HEK293 (cell line): ENCODE measurements around the gene POGLUT2.
A peak's percentile ranks its signal among the peaks of the same experiment; 100 is the strongest.

Source experiments
- FEZF1 ChIP-seq: fragments of 450-650 bp; formaldehyde crosslinking; IDR thresholded peaks from 2 replicates; pipeline ENCODE4 v1.5.1; 2016; ENCODE audit warnings: missing biosample characterization, missing genetic modification characterization
- HOXD13 ChIP-seq: sonication (generic); formaldehyde crosslinking; IDR thresholded peaks from 2 replicates; pipeline ENCODE4 v1.8.0; 2022; ENCODE audit warnings: missing genetic modification reagents, borderline replicate concordance
- KLF10 ChIP-seq: fragments of 450-650 bp; IDR thresholded peaks from 2 replicates; pipeline ENCODE4 v1.5.1; 2018; ENCODE audit warnings: missing biosample characterization, mild to moderate bottlenecking, missing genetic modification characterization
- KLF17 ChIP-seq: fragments of 450-650 bp; formaldehyde crosslinking; IDR thresholded peaks from 2 replicates; pipeline ENCODE4 v1.5.1; 2016; ENCODE audit warnings: missing biosample characterization, missing genetic modification characterization
- KLF8 ChIP-seq: fragments of 450-650 bp; formaldehyde crosslinking; IDR thresholded peaks from 2 replicates; pipeline ENCODE4 v1.5.1; 2016; ENCODE audit warnings: missing biosample characterization, missing genetic modification characterization
- PRDM1 ChIP-seq: fragments of 450-650 bp; formaldehyde crosslinking; IDR thresholded peaks from 2 replicates; pipeline ENCODE4; 2016; ENCODE audit warnings: missing biosample characterization, missing genetic modification characterization
- SP3 ChIP-seq: fragments of 450-650 bp; formaldehyde crosslinking; IDR thresholded peaks from 2 replicates; pipeline ENCODE4 v1.5.1; 2016; ENCODE audit warnings: missing biosample characterization, missing genetic modification characterization
- ZBTB11 ChIP-seq: fragments of 450-650 bp; formaldehyde crosslinking; conservative IDR thresholded peaks from 2 replicates; pipeline ENCODE4 v1.5.1; 2016; ENCODE audit warnings: low read depth, missing biosample characterization, missing genetic modification characterization
- ZBTB48 ChIP-seq: fragments of 450-650 bp; formaldehyde crosslinking; IDR thresholded peaks from 2 replicates; pipeline ENCODE4 v1.5.1; 2016; ENCODE audit warnings: missing biosample characterization, missing genetic modification characterization
- ZBTB8A ChIP-seq: fragments of 450-650 bp; formaldehyde crosslinking; IDR thresholded peaks from 2 replicates; pipeline ENCODE4 v1.5.1; 2016; ENCODE audit warnings: missing biosample characterization, missing genetic modification characterization
- ZFP3 ChIP-seq: fragments of 450-650 bp; formaldehyde crosslinking; IDR thresholded peaks from 2 replicates; pipeline ENCODE4 v1.5.1; 2016; ENCODE audit warnings: low read depth, missing biosample characterization, missing genetic modification characterization
- ZNF114 ChIP-seq: fragments of 450-650 bp; formaldehyde crosslinking; IDR thresholded peaks from 2 replicates; pipeline ENCODE4 v1.5.0; 2017; ENCODE audit warnings: missing biosample characterization, missing genetic modification characterization
- ZNF2 ChIP-seq: fragments of 450-650 bp; formaldehyde crosslinking; IDR thresholded peaks from 2 replicates; pipeline ENCODE4 v1.5.1; 2016; ENCODE audit warnings: missing biosample characterization, missing genetic modification characterization
- ZNF223 ChIP-seq: fragments of 450-650 bp; formaldehyde crosslinking; IDR thresholded peaks from 2 replicates; pipeline ENCODE4 v1.5.1; 2016; ENCODE audit warnings: missing biosample characterization, missing genetic modification characterization
- ZNF239 ChIP-seq: fragments of 450-650 bp; formaldehyde crosslinking; IDR thresholded peaks from 2 replicates; pipeline ENCODE4 v1.5.1; 2016; ENCODE audit warnings: missing biosample characterization, missing genetic modification characterization
- ZNF266 ChIP-seq: fragments of 450-650 bp; formaldehyde crosslinking; IDR thresholded peaks from 2 replicates; pipeline ENCODE4 v1.5.1; 2016; ENCODE audit warnings: missing biosample characterization, missing genetic modification characterization, low read depth
- ZNF341 ChIP-seq: fragments of 450-650 bp; formaldehyde crosslinking; IDR thresholded peaks from 2 replicates; pipeline ENCODE4; 2016; ENCODE audit warnings: low read depth, missing biosample characterization, missing genetic modification characterization
- ZNF404 ChIP-seq: fragments of 450-650 bp; formaldehyde crosslinking; IDR thresholded peaks from 2 replicates; pipeline ENCODE4 v1.5.1; 2017; ENCODE audit warnings: missing biosample characterization, missing genetic modification characterization
- ZNF449 ChIP-seq: fragments of 450-650 bp; formaldehyde crosslinking; IDR thresholded peaks from 2 replicates; pipeline ENCODE4 v1.5.1; 2017; ENCODE audit warnings: missing biosample characterization, mild to moderate bottlenecking, missing genetic modification characterization, moderate library complexity
- ZNF513 ChIP-seq: fragments of 450-650 bp; IDR thresholded peaks from 2 replicates; pipeline ENCODE4 v1.5.1; 2018; ENCODE audit warnings: missing biosample characterization, missing genetic modification characterization
- ZNF549 ChIP-seq: fragments of 450-650 bp; IDR thresholded peaks from 2 replicates; pipeline ENCODE4 v1.5.1; 2018; ENCODE audit warnings: missing biosample characterization, missing genetic modification characterization, mild to moderate bottlenecking, inconsistent platforms, moderate library complexity
- ZNF621 ChIP-seq: fragments of 450-650 bp; formaldehyde crosslinking; IDR thresholded peaks from 2 replicates; pipeline ENCODE4 v1.5.1; 2017; ENCODE audit warnings: missing biosample characterization, missing genetic modification characterization
- ZNF629 ChIP-seq: fragments of 450-650 bp; formaldehyde crosslinking; IDR thresholded peaks from 2 replicates; pipeline ENCODE4 v1.5.1; 2017; ENCODE audit warnings: missing biosample characterization, missing genetic modification characterization
- ZNF664 ChIP-seq: fragments of 450-650 bp; formaldehyde crosslinking; IDR thresholded peaks from 2 replicates; pipeline ENCODE4 v1.5.1; 2016; ENCODE audit warnings: missing biosample characterization, missing genetic modification characterization
- ZNF692 ChIP-seq: fragments of 450-650 bp; formaldehyde crosslinking; IDR thresholded peaks from 2 replicates; pipeline ENCODE4 v1.5.1; 2016; ENCODE audit warnings: missing biosample characterization, missing genetic modification characterization
- ZNF747 ChIP-seq: fragments of 450-650 bp; formaldehyde crosslinking; IDR thresholded peaks from 2 replicates; pipeline ENCODE4 v1.5.1; 2016; ENCODE audit warnings: missing biosample characterization, missing genetic modification characterization
- ZNF76 ChIP-seq: fragments of 450-650 bp; formaldehyde crosslinking; IDR thresholded peaks from 2 replicates; pipeline ENCODE4; 2016; ENCODE audit warnings: low read depth, missing biosample characterization, missing genetic modification characterization, borderline replicate concordance
- ZSCAN18 ChIP-seq: fragments of 450-650 bp; formaldehyde crosslinking; IDR thresholded peaks from 2 replicates; pipeline ENCODE4 v1.5.1; 2016; ENCODE audit warnings: missing biosample characterization, missing genetic modification characterization

The POGLUT2 gene

GRCh38 chr13:102800145-102801041, 1.6 kb upstream of the POGLUT2 start (continued):
- TF ChIP-seq ZBTB11 (tag by site-specific recombination) (peak; percentile 41; the same call in 1 of the 2 replicates), HOXD13 (CRISPR knock-in tag) (no peak), ZFP3 (tag by site-specific recombination) (no peak), ZNF621 (tag by site-specific recombination) (no peak), ZNF76 (tag by site-specific recombination) (peak; percentile 67; the same call in 1 of the 2 replicates), ZNF664 (tag by site-specific recombination) (no peak), PRDM1 (no peak), ZNF266 (tag by site-specific recombination) (no peak), ZNF223 (no peak), FEZF1 (tag by site-specific recombination) (no peak), ZNF549 (tag by site-specific recombination) (no peak), ZNF747 (tag by site-specific recombination) (no peak), KLF10 (tag by site-specific recombination) (no peak), KLF8 (tag by site-specific recombination) (no peak), ZBTB48 (tag by site-specific recombination) (no peak), ZNF114 (tag by site-specific recombination) (no peak), ZNF629 (tag by site-specific recombination) (0 out of 2 replicates have a peak, but pooled peaks have one; percentile 16), ZBTB8A (tag by site-specific recombination) (peak; percentile 69), ZNF513 (no peak), ZNF449 (tag by site-specific recombination) (no peak), ZNF341 (tag by site-specific recombination) (peak; percentile 76), KLF17 (tag by site-specific recombination) (no peak), ZNF692 (peak; percentile 91), ZNF2 (no peak), ZNF404 (no peak), ZSCAN18 (no peak), ZNF239 (tag by site-specific recombination) (no peak), SP3 (no peak)
